Testis (tissue), 3 donors: Measurements from ENCODE around the gene FAM171A2. TPM values are rescaled to one million over a fixed set of nuclear protein-coding genes. Genes with fewer than 3 reads are reported as not detected.
A peak's percentile ranks its signal among the peaks of the same experiment; 100 is the strongest.

ENCODE experiments used
- DNase-seq: peaks from one replicate; pipeline ENCODE4 v3.0.0-alpha.2; 2019
- H3K27ac ChIP-seq, 2 donors: fragments of 200-600 bp; sonication (generic); one replicate each; pipeline ENCODE4 v1.5.1; 2019
- H3K27me3 ChIP-seq: fragments of 200-600 bp; sonication (generic); one replicate; pipeline ENCODE4 v1.5.1; 2019
- H3K36me3 ChIP-seq: fragments of 200-600 bp; sonication (generic); one replicate; pipeline ENCODE4 v1.5.1; 2017; ENCODE audit warnings: low read depth; ENCODE audit errors: missing control alignments
- H3K4me1 ChIP-seq: fragments of 200-600 bp; sonication (generic); one replicate; pipeline ENCODE4 v1.5.1; 2019
- H3K4me3 ChIP-seq, 2 donors: fragments of 200-600 bp; sonication (generic); one replicate each; pipeline ENCODE4 v1.5.1; 2017 to 2019
- H3K9me3 ChIP-seq: fragments of 200-600 bp; sonication (generic); one replicate; pipeline ENCODE4 v1.5.1; 2017
- POLR2A ChIP-seq: fragments of 450-650 bp; IDR thresholded peaks from one replicate; pipeline ENCODE4 v1.6.1; 2017; ENCODE audit warnings: antibody characterized with exemption, mild to moderate bottlenecking, moderate library complexity
- WGBS, 2 donors: methylation state at CpG; one replicate each; pipeline ENCODE4 v1.1.5; 2018; 5-methylcytosine and 5-hydroxymethylcytosine counted together
- intact Hi-C: fragments of 100-400 bp; cut with DNase I; formaldehyde crosslinking; loops from one replicate; pipeline ENCODE4 v1.15.1; 2023; ENCODE audit warnings: low total_unique reads
- polyA plus RNA-seq: library from polyadenylated mRNA; stranded (reverse); fragments of 350-450 nt; fragmentation: Illumina TruSeq; extraction: RNeasy Lipid Tissue Mini Kit (QIAGEN cat#74804); gene quantifications from one replicate; pipeline ENCODE4 v1.2.3, GENCODE V29; 2014; ENCODE audit warnings: low read depth, low replicate concordance; ENCODE audit not compliant: insufficient read depth
- total RNA-seq, 2 donors: library from RNA; depleted of rRNA; stranded (reverse); fragments of >200 nt; gene quantifications; one replicate each; pipeline ENCODE4 v1.2.3, GENCODE V29; 2016
- TF ChIP-seq, protein P1 (sequence below), 3 experiments: fragments of 450-650 bp in 2 of 3; fragments of 200-600 bp in 1 of 3; sonication (generic) in 1 of 3; IDR thresholded peaks; one replicate each; pipeline ENCODE4 v1.5.1; 2016 to 2019; ENCODE audit warnings: antibody characterized with exemption in 3 of 3, mild to moderate bottlenecking in 2 of 3, moderate library complexity in 1 of 3

FAM171A2 gene
- total and polyA plus RNA-seq, 3 donors from 2014 or later: 1.3 to 3.6 (median 2.0) TPM

DNA sequence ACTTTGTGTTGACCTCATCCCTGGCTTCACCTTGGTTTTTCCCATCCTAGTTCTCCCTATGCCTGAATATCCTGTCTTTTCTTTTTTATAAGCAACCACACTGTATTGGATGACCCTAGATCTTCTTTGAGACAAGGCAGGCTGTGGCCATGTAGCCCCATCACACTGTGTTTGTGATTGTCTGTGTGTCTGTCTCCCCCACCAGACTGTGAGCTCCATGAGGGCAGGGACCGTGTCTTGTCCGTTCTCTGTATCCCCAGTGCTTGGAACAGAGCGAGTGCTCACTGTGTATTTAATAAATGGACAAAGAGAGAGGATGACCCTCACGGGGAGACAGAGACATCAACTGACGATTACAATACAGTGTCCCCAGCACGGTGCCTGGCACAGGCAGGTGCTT lies 46.1 kb downstream of the FAM171A2 start:
- TF ChIP-seq, protein P1, sequence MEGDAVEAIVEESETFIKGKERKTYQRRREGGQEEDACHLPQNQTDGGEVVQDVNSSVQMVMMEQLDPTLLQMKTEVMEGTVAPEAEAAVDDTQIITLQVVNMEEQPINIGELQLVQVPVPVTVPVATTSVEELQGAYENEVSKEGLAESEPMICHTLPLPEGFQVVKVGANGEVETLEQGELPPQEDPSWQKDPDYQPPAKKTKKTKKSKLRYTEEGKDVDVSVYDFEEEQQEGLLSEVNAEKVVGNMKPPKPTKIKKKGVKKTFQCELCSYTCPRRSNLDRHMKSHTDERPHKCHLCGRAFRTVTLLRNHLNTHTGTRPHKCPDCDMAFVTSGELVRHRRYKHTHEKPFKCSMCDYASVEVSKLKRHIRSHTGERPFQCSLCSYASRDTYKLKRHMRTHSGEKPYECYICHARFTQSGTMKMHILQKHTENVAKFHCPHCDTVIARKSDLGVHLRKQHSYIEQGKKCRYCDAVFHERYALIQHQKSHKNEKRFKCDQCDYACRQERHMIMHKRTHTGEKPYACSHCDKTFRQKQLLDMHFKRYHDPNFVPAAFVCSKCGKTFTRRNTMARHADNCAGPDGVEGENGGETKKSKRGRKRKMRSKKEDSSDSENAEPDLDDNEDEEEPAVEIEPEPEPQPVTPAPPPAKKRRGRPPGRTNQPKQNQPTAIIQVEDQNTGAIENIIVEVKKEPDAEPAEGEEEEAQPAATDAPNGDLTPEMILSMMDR (IDR thresholded peaks at IDR 0.05): no peak
- no peak for TF ChIP-seq POLR2A
- no peaks in the 10 kb centered on the region for H3K9me3 ChIP-seq
- no peaks in the 10 kb centered on the region for H3K4me1 ChIP-seq
- no peak overlapping the region for H3K27ac ChIP-seq
- H3K36me3 ChIP-seq: no peaks in the 10 kb centered on the region
- H3K27me3 ChIP-seq: no peaks in the 10 kb centered on the region
- H3K4me3 ChIP-seq: no peak overlapping the region
- intact Hi-C loops: no loop called here
- WGBS, 2 donors: 68 to 96% methylated on average over 4 to 6 of the region's 6 CpGs
- DNase-seq: no peak

DNA sequence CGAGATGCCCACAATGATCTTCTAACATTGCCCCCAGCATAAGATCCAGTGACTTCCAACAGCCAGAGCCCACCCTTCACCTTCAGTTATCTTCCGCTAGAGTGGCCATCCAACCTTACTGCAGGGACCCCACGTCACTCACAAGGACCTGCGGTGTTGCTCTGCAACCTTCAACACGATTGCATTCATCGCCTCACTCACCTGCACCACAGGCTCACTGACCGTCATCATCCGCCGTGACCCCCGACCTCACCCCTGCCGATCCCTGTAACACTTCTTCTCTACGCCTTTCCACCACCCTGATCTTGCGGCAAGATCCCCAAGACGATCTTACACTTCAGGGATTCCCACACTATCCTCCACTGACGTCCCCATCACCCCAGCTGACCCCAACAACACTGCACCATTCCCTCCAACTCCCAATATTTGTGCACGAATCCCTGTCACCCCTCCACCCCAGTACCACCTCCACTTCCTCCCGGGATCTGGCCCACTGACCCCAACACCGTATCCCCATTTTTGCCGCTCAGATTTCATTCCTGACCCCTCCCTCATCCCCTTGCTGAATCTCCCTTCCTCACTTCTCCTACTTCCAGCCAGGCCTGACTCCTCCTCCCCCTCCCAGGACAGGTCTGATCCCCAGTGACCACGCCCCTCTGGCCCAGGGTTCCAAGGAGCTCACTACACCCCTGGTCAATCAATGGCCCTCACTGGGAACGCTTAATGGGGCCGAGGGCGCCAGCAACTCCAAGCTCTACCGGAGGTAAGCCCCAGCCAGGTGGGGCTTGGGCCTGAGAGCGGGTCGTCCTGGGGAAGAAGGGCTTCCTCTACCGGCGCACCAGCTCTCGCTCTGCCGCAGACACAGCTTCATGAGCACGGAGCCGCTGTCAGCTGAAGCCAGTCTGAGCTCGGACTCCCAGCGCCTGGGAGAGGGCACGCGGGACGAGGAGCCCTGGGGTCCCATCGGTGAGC lies 47.6 kb downstream of the FAM171A2 start:
- TF ChIP-seq POLR2A: no peak
- TF ChIP-seq, protein P1 (IDR thresholded peaks at IDR 0.05): no peak
- intact Hi-C loops: no loop called here

DNA sequence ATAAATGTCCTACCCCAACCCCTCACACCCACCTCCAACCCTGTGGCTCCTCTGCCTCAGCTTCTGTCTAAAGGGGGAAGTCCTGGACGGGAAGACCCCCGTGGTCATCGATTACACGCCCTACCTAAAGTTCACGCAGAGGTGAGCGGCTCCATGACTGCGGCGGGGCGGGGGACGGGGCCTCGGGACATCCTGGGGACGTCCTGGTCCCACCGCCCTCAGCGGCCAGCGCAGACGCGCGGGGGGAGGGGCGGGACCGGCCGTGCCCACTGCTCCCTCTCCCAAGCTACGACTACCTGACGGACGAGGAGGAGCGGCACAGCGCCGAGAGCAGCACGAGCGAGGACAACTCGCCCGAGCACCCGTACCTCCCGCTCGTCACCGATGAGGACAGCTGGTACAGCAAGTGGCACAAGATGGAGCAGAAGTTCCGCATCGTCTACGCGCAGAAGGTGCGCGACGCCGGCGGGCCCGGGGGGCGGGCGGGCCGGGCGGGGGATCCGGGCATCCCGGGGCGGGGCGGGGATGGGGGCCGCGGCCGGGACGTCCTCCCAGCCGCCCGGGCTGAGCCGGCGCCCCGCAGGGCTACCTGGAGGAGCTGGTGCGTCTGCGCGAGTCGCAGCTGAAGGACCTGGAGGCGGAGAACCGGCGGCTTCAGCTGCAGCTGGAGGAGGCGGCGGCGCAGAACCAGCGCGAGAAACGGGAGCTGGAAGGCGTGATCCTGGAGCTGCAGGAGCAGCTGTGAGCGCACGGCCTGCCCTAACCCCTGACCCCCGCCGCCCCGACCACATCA lies 48.6 kb downstream of the FAM171A2 start:
- TF ChIP-seq, protein P1 (IDR thresholded peaks at IDR 0.05): no peak
- H3K4me1 ChIP-seq: no peaks in the 10 kb centered on the region
- peak; percentile 63 for DNase-seq
- H3K4me3 ChIP-seq: peak overlapping the region; percentile 12 to 40
- 5 to 10% methylated on average over 11 to 54 of the region's 81 CpGs for WGBS, 2 donors
- no peaks in the 10 kb centered on the region for H3K36me3 ChIP-seq
- H3K27ac ChIP-seq: no peak overlapping the region
- no peaks in the 10 kb centered on the region for H3K9me3 ChIP-seq
- intact Hi-C loops: no loop called here
- H3K27me3 ChIP-seq: no peaks in the 10 kb centered on the region

More for the DNA sequence above, 47.6 kb downstream of the FAM171A2 start:
- Histone ChIP-seq H3K9me3 (no peaks in the 10 kb centered on the region), H3K27me3 (no peaks in the 10 kb centered on the region), H3K27ac (no peak overlapping the region), H3K36me3 (no peaks in the 10 kb centered on the region), H3K4me1 (no peaks in the 10 kb centered on the region), H3K4me3 (peak overlapping the region in 1 of 2 donors; percentile 12)
- DNase-seq: no peak
- 22 to 28% methylated on average over 24 to 38 of the region's 38 CpGs for WGBS, 2 donors

DNA sequence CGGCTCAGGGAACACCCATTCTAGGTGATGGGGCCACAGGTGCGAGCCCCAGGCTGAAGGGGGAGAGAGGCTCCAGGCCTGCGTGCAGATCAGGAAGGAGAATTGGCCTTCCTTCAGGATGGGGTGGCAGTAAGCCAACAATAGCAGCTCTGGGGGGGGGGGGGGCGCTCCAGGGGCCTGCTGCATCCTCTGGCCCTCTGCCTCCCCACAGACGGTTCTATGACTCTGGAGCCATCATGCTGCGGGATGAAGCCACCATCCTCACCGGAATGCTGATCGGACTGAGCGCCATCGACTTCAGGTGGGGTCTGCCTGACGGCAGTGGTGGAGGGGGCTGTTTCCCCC lies 49.2 kb downstream of the FAM171A2 start:
- TF ChIP-seq POLR2A: no peak
- TF ChIP-seq, protein P1 (IDR thresholded peaks at IDR 0.05): no peak
- intact Hi-C loops: no loop called here
- Histone ChIP-seq H3K9me3 (no peaks in the 10 kb centered on the region), H3K36me3 (no peaks in the 10 kb centered on the region), H3K27ac (no peak overlapping the region), H3K27me3 (no peaks in the 10 kb centered on the region), H3K4me3 (no peak overlapping the region), H3K4me1 (no peaks in the 10 kb centered on the region)
- 15 to 50% methylated on average over 6 to 11 of the region's 11 CpGs for WGBS, 2 donors
- DNase-seq: no peak
